G401 (cell line): ENCODE results near the gene PLD4. TPM values are rescaled to one million over a fixed set of nuclear protein-coding genes. Genes with fewer than 3 reads are reported as not detected.
"Not testable (repeated sequence)": the region's sequence is repeated elsewhere in the genome, so short reads cannot be mapped to it uniquely, and the experiment has no call there.

Experiments used
- DNase-seq: peaks from one replicate; pipeline ENCODE4 v3.0.0-alpha.2; 2015; ENCODE audit warnings: low spot score
- in situ Hi-C: cut with HindIII; loops from 2 replicates; pipeline ENCODE4 v1.10.0; 2016; ENCODE audit warnings: low sequenced_read_pairs, mixed read lengths
- total RNA-seq: library from RNA; depleted of rRNA; stranded (reverse); fragments of >200 nt; shearing (Covaris generic); gene quantifications from 2 replicates; pipeline ENCODE4 v1.2.3, GENCODE V29; 2014

PLD4 gene
- total RNA-seq, 1 experiment from 2014 or later: not detected

GRCh38 chr14:104885031-104885972 lies 39.4 kb upstream of the PLD4 start:
- no peak for DNase-seq
- in situ Hi-C loops: no loop called here

DNA sequence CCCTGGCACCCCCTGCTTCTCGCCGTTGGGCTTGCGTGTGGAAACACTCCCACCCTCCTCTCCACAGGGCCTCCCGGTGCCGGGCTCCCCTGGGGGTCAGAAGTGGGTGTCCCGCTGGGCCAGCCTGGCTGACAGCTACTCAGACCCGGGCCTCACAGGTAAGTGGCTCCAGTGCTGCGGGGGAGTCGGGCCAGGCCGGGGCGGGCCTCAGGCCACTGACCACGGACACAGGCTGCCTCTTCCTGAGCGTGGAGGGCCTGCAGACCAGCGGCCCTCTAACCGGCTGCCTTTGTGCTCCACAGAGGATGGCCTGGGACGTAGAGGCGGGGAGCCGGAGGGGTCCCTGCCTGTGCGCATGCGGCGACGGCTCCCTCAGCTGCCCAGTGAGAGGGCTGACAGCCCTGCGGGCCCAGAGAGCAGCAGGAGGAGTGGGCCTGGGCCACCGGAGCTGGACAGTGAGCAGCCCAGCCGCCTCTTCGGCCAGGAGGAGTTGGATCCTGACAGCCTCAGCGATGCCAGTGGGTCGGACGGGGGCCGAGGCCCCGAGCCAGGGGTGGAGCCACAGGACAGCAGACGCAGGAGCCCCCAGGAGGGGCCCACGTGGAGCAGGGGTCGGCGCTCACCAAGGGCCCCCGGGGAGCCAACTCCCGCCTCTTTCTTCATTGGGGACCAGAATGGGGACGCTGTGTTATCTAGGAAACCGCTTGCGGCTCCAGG lies 38.5 kb upstream of the PLD4 start:
- in situ Hi-C loops: no loop called here
- no peak for DNase-seq

- no peak for DNase-seq
- in situ Hi-C loops: no loop called here
These were observed 37.7 kb upstream of the PLD4 start for GRCh38 chr14:104886690-104887622.

DNA sequence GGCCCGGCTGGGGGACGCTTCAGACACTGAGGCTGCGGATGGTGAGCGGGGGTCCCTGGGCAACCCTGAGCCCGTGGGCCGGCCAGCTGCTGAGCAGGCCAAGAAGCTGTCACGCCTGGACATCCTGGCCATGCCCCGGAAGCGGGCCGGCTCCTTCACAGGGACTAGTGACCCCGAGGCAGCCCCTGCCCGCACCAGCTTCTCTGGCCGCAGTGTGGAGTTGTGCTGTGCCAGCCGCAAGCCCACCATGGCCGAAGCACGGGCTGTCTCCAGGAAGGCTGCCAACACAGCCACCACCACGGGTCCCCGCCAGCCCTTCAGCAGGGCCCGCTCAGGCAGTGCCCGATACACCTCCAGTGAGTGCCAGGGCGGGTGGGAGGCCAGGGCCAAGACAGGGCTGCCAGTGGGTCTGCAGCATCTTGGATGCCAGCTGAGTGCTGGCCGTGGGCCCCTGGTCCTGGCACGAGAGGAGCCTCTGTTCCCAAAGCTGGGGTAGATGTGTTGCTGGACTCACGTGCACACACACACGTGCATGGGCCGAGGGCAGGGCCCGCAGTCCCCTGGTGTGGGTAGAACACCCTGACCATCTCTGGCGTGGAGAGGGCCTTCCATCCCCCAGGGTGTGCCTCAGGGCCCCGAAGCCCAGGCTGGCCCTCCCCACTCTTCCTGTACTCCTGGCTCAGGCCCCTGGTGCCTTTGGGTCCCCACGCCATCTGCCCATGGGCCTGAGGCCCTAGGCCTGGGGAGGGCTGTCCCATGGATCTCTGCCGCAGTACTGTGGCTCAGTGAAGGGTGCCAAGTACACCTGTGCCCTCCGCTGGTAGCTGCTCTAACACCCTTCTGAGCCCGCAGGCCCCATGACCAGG lies 36.8 kb upstream of the PLD4 start:
- in situ Hi-C loops: no loop called here
- no peak for DNase-seq

GRCh38 chr14:104888489-104889374 lies 35.9 kb upstream of the PLD4 start:
- no peak for DNase-seq
- in situ Hi-C loops: no loop called here

GRCh38 chr14:104889375-104889757 lies 35.3 kb upstream of the PLD4 start:
- in situ Hi-C loops: no loop called here
- no peak for DNase-seq

GRCh38 chr14:104890292-104890691 lies 34.4 kb upstream of the PLD4 start:
- in situ Hi-C loops, DNase-seq: not testable (repeated sequence)

- in situ Hi-C loops: no loop called here
These were observed 33.5 kb upstream of the PLD4 start for GRCh38 chr14:104891121-104891551.

DNA sequence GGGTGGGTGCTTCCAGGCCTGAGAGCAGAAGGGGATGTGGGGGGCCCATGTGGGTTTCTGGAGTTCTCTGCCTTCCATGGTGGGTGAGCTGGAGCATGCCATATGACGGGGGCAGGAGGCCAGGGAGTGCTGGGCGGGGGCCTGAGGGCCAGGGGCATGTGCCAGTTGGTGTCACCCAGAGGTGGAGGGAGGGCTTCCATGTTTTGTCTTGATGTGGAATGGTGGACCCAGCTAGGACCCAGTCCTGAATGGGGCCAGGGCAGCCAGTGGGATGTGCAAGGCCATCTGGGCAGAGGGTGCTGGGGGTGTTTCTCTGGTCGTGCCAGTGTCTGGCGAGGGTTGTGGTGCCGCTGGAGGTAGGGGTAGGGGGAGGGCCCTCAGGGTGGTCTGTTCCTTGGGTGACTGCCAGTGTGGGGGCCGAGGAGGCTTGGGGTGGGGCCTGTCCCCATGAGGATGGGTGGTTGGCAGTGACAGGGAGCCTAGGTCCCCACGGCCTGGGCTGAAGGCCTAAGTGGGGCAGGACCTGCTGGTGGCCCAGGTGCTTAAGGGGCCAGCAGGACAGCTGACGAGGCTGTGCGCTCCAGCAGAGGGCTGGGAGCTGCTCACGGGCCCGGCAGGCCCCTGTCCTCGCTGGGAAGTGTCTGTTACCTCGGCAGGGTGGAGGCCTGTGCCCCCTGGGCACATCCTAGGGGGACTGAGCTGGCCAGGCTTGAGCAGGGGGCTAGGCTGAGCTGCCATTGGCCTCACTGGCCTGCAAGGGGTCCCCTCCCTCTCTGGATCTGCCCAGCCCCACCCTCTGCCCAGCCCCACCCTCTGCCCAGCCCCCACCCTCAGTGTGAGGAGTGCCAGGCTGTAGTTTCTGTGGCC lies 32.8 kb upstream of the PLD4 start:
- in situ Hi-C loops: no loop called here
- DNase-seq: no peak

More at GRCh38 chr14:104891121-104891551, 33.5 kb upstream of the PLD4 start:
- DNase-seq: no peak

DNA sequence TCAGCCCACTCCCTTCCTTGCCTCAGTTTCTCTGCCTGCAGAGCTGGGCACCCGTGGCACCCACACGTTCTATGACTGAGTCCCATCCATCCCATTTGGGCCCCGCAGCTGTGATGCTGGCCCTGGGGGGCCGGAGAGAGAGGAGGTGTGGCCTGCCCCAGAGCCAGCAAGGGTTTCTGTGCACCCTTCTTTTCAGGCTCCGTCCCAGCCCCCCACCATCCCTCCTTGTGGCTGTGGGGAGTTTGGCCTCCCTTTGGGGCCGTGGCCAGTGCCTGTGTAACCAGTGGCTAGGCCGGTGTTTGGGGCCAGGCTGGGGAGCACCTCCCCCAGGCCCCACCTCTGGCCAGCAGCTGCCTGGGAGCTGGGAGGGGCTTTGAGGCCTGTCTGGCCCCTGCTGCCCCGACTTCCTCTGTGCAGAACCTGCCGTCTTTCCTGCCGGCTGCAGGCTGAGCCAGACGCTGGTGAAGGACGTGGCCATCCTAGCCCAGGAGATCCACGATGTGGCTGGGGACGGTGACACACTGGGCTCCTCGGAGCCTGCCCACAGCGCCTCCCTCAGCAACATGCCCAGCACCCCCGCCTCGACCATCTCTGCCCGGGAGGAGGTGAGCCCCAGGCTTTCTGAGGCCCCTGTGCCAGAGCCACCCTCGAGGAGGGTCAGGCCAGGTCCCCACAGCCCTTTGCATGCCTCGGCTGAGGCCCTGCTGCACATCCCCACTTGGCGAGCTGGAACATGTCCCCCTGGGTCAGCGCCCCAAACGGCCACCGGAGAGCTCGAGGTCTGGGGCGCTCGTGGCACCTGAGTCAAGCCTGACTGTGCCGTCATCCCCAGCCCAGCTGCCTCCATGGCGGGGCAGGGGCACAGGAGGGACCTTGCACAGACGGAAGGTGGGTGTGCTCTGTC lies 31.9 kb upstream of the PLD4 start:
- DNase-seq: no peak
- in situ Hi-C loops: no loop called here

GRCh38 chr14:104893435-104894207 lies 31.1 kb upstream of the PLD4 start:
- no peak for DNase-seq

GRCh38 chr14:104894331-104895206 lies 30.1 kb upstream of the PLD4 start:
- in situ Hi-C loops: no loop called here
- DNase-seq: no peak

More at GRCh38 chr14:104893435-104894207, 31.1 kb upstream of the PLD4 start:
- in situ Hi-C loops: no loop called here

DNA sequence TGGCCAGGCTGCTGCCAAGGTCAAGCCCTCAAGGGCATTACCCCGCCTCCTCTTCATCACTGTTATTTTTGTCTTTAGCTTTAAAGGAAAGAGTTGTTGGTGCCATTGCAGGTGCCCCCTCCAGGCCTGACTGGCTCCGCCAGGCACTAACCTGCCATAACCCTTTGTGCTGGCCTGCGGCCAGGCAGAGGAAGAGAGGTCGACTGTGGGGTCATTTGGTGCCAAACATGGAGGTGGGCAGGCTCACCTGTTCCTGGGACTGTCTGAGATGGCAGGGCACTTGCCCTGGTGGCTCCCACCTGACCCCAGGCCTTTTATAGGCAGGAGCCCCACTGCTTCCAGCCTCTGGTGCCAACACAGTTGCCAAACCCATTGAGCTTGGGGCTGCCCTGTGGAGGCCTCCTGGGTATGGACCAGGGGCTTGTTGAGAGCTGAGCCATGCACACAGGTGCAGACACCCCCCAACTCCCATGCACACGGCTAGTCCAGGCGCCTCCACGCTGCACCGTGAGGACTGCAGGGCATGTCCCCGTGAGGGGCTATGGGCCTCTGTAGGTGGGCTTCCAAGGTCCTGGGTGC lies 29.4 kb upstream of the PLD4 start:
- DNase-seq: no peak
- in situ Hi-C loops: no loop called here
